K562 (cell line): ENCODE results near the gene ZDHHC12. TPM values are rescaled to one million over a fixed set of nuclear protein-coding genes. Genes with fewer than 3 reads are reported as not detected.

ENCODE experiments used
- ATAC-seq: fragments of 200-7000 bp; cut with Tn5 transposase; 3 replicates; pipeline ENCODE4 v1.9.1; 2020; ENCODE audit warnings: moderate library complexity
- BruUV-seq: library from RNA; stranded (reverse); fragments of 400-500 nt; replicated peaks from 2 replicates; lab custom pipeline; 2021; lab: Mats Ljungman, UMichigan
- CTCF ChIA-PET: fragments of 300-600 bp; formaldehyde crosslinking; extraction: SDS; loops from one replicate; lab custom pipeline; 2021; ENCODE audit warnings: low intra/inter-chr PET ratio; lab: Yijun Ruan, JAX
- POLR2A ChIA-PET: fragments of 300-600, 350-650 bp; sonication (Branson Sonifier 250); formaldehyde crosslinking; extraction: SDS; loops from one replicate; lab custom pipeline; 2021; ENCODE audit warnings: antibody characterized with exemption, inconsistent platforms; lab: Yijun Ruan, JAX
- DNase-seq, 4 experiments: peaks; one replicate each; pipeline versions ENCODE4 v3.0.0 to v3.0.0-alpha.2; 2011 to 2018; ENCODE audit warnings: low spot score in 3 of 4, mixed read lengths in 3 of 4; ENCODE audit errors: extremely low read depth in 1 of 4
- FAIRE-seq: peaks from 2 replicates; lab custom pipeline; 2011; peaks lifted over from hg19 to GRCh38; lab: Jason Lieb, UNC
- H2AFZ ChIP-seq: 2 replicates; pipeline ENCODE4 v1.6.0; 2011; ENCODE audit warnings: low read depth, low read length, control low read depth, inconsistent platforms
- H3K27ac ChIP-seq: fragments of 200-600 bp; 3 replicates; pipeline ENCODE4 v1.8.0; 2011; ENCODE audit warnings: low read depth, mild to moderate bottlenecking, control low read depth, inconsistent platforms, low read length, moderate library complexity, mixed read lengths; ENCODE audit errors: extremely low read depth
- H3K27me3 ChIP-seq, 2 experiments: fragments of 300-600 bp in 1 of 2; 2 replicates in 1 of 2; 3 replicates in 1 of 2; pipeline versions ENCODE4 v1.6.0 to v1.8.0; 2011; ENCODE audit warnings: inconsistent platforms in 2 of 2, low read length in 2 of 2, mild to moderate bottlenecking in 1 of 2, mixed read lengths in 1 of 2, moderate library complexity in 1 of 2; ENCODE audit not compliant: control insufficient read depth in 2 of 2, insufficient read depth in 2 of 2
- H3K36me3 ChIP-seq: fragments of 300-600 bp; 3 replicates; pipeline ENCODE4 v1.8.0; 2011; ENCODE audit warnings: mild to moderate bottlenecking, low read length, inconsistent platforms; ENCODE audit not compliant: control insufficient read depth, insufficient read depth
- H3K4me1 ChIP-seq, 2 experiments: fragments of 200-600 bp in 1 of 2; replicated peaks in 1 of 2; 2 replicates in 1 of 2; 3 replicates in 1 of 2; pipeline versions ENCODE4 v1.5.1 to v1.8.0; 2011; ENCODE audit warnings: inconsistent platforms in 2 of 2, low read length in 2 of 2, mild to moderate bottlenecking in 1 of 2, mixed read lengths in 1 of 2, moderate library complexity in 1 of 2; ENCODE audit not compliant: control insufficient read depth in 2 of 2, insufficient read depth in 2 of 2
- H3K4me2 ChIP-seq: 2 replicates; pipeline ENCODE4 v1.6.1; 2011; ENCODE audit warnings: low read length, control low read depth, inconsistent platforms, mixed read lengths; ENCODE audit not compliant: insufficient read depth
- H3K4me3 ChIP-seq: fragments of 200-600 bp; sonication (generic), shearing (Covaris generic); 2 replicates; pipeline ENCODE4 v1.5.1; 2016; ENCODE audit warnings: control low read depth, inconsistent platforms
- H3K79me2 ChIP-seq: fragments of 200-600 bp; 3 replicates; pipeline ENCODE4 v1.8.0; 2011; ENCODE audit warnings: low read length, inconsistent platforms; ENCODE audit not compliant: control insufficient read depth, insufficient read depth
- H3K9ac ChIP-seq, 2 experiments: 2 replicates each; pipeline versions ENCODE4 v1.6.0 to v1.6.1; 2011; ENCODE audit warnings: low read depth in 2 of 2, low read length in 2 of 2, control low read depth in 1 of 2, inconsistent platforms in 1 of 2, mild to moderate bottlenecking in 1 of 2, mixed read lengths in 1 of 2; ENCODE audit not compliant: insufficient read depth in 1 of 2
- H3K9me1 ChIP-seq: one replicate; pipeline ENCODE4 v1.6.0; 2011; ENCODE audit warnings: inconsistent platforms, mild to moderate bottlenecking, low read length, moderate library complexity; ENCODE audit not compliant: control insufficient read depth, insufficient read depth
- H3K9me3 ChIP-seq: replicated peaks from 2 replicates; pipeline ENCODE4 v1.5.1; 2011; ENCODE audit warnings: low read depth, low read length, inconsistent platforms; ENCODE audit not compliant: control insufficient read depth, insufficient read depth
- H4K20me1 ChIP-seq: replicated peaks from 2 replicates; pipeline ENCODE4 v1.6.1; 2011; ENCODE audit warnings: low read length, inconsistent platforms, mixed read lengths; ENCODE audit not compliant: control insufficient read depth, insufficient read depth
- ATF7 ChIP-seq: fragments of 450-650 bp; IDR thresholded peaks from 2 replicates; pipeline ENCODE4 v1.7.1; 2014; ENCODE audit warnings: mild to moderate bottlenecking, moderate library complexity
- LCOR ChIP-seq: sonication (generic); formaldehyde crosslinking; IDR thresholded peaks from 2 replicates; pipeline ENCODE4 v1.8.0; 2022; ENCODE audit warnings: mild to moderate bottlenecking, missing genetic modification reagents
- MCM2 ChIP-seq: fragments of 450-650 bp; IDR thresholded peaks from 2 replicates; pipeline ENCODE4 v1.6.1; 2017; ENCODE audit warnings: low read depth, mild to moderate bottlenecking
- MEF2D ChIP-seq: conservative IDR thresholded peaks from 2 replicates; pipeline ENCODE4 v1.6.1; 2016; ENCODE audit warnings: low read depth, missing genetic modification characterization, missing compliant biosample characterization
- NR2C1 ChIP-seq, 2 experiments: fragments of 450-650 bp; IDR thresholded peaks; 2 replicates each; pipeline ENCODE4 v1.6.1; 2017; ENCODE audit warnings: mild to moderate bottlenecking in 2 of 2, antibody characterized with exemption in 1 of 2, inconsistent platforms in 1 of 2, missing compliant biosample characterization in 1 of 2, missing genetic modification characterization in 1 of 2
- TEAD1 ChIP-seq, 2 experiments: fragments of 450-650 bp in 1 of 2; sonication (generic) in 1 of 2; formaldehyde crosslinking; IDR thresholded peaks; 2 replicates each; pipeline versions ENCODE4 v1.4.0 to v1.8.0; 2020 to 2022; ENCODE audit warnings: mild to moderate bottlenecking in 2 of 2, missing genetic modification reagents in 1 of 2
- TRIM24 ChIP-seq, 2 experiments: fragments of 450-650 bp; IDR thresholded peaks; 2 replicates each; pipeline ENCODE4 v1.6.1; 2016
- XRCC5 ChIP-seq: fragments of 200-400 bp; formaldehyde crosslinking; IDR thresholded peaks from 2 replicates; pipeline ENCODE4 v1.6.1; 2017; ENCODE audit warnings: low read depth, mild to moderate bottlenecking, low read length
- ZKSCAN1 ChIP-seq: fragments of 150-350 bp; IDR thresholded peaks from 2 replicates; pipeline ENCODE4 v1.6.1; 2016; ENCODE audit warnings: low read depth, low read length
- ZNF551 ChIP-seq: fragments of 250-450 bp; sonication (Bioruptor Pico); IDR thresholded peaks from 2 replicates; pipeline ENCODE4 v1.5.0; 2021; ENCODE audit warnings: mild to moderate bottlenecking, moderate library complexity
- ZNF583 ChIP-seq: fragments of 250-450 bp; sonication (Bioruptor Pico); IDR thresholded peaks from 2 replicates; pipeline ENCODE4 v1.4.0; 2020
- ZNF696 ChIP-seq: fragments of 250-450 bp; sonication (Bioruptor Pico); conservative IDR thresholded peaks from 2 replicates; pipeline ENCODE4 v1.4.0; 2020; ENCODE audit warnings: mild to moderate bottlenecking, moderate library complexity
- WGBS: fragments of 100-300 bp; shearing (Covaris generic); methylation state at CpG from one replicate; pipeline ENCODE4 v1.1.6; 2016; ENCODE audit warnings: low coverage, mixed read lengths; ENCODE audit not compliant: insufficient coverage; ENCODE audit errors: missing lambda C conversion rate; 5-methylcytosine and 5-hydroxymethylcytosine counted together
- in situ Hi-C: fragments of 300-500 bp; cut with MboI; formaldehyde crosslinking; loops from 4 replicates; pipeline ENCODE4 v1.15.0; 2018; ENCODE audit warnings: inconsistent platforms, mixed read lengths
- intact Hi-C: fragments of 100-400 bp; cut with micrococcal nuclease; formaldehyde crosslinking; loops from 2 replicates; pipeline ENCODE4 v1.14.2; 2022
- polyA plus RNA-seq, 8 experiments: library from polyadenylated mRNA; depleted of rRNA in 4 of 8; stranded (reverse) in 5 of 8; unstranded in 3 of 8; fragments of >200 nt; fragmentation: Nextera tagmentation in 2 of 8; fragmentation: Illumina TruSeq in 1 of 8; extraction: Ambion mirVana in 2 of 8; extraction: Trizol in 1 of 8; gene quantifications; 2 replicates each; pipeline versions ENCODE4 v1.2.1 to v1.2.3, GENCODE V29; 2011 to 2014; ENCODE audit warnings: inconsistent platforms in 1 of 8, missing spikeins in 1 of 8
- total RNA-seq, 7 experiments: library from RNA; depleted of rRNA in 6 of 7; stranded (reverse); fragments of >200 nt in 6 of 7; fragmentation: Illumina TruSeq in 2 of 7; extraction: Trizol in 2 of 7; gene quantifications; 2 replicates each; pipeline versions ENCODE4 v1.2.1 to v1.2.3, GENCODE V29; 2011 to 2021; ENCODE audit warnings: low replicate concordance in 1 of 7
- TF ChIP-seq, protein P1 (sequence below), 3 experiments: fragments of 200-800 bp in 1 of 3; fragments of 250-450 bp in 1 of 3; fragments of 450-650 bp in 1 of 3; sonication (Bioruptor Pico) in 1 of 3; sonication (Bioruptor generic) in 1 of 3; formaldehyde crosslinking in 1 of 3; IDR thresholded peaks; 2 replicates each; pipeline versions ENCODE4 v1.6.1 to v1.8.0; 2016 to 2022; ENCODE audit warnings: mild to moderate bottlenecking in 2 of 3, missing genetic modification characterization in 2 of 3, missing compliant biosample characterization in 1 of 3, moderate library complexity in 1 of 3
- TF ChIP-seq, protein P2 (sequence below): IDR thresholded peaks from 2 replicates; pipeline ENCODE4 v1.6.1; 2011; ENCODE audit warnings: borderline replicate concordance, low read depth, mild to moderate bottlenecking, moderate library complexity, low read length; ENCODE audit not compliant: insufficient read depth, poor library complexity, severe bottlenecking
- TF ChIP-seq, protein P3 (sequence below): sonication (generic); formaldehyde crosslinking; IDR thresholded peaks from 2 replicates; pipeline ENCODE4 v1.8.0; 2022; ENCODE audit warnings: mild to moderate bottlenecking, missing genetic modification reagents

The ZDHHC12 gene
- total and polyA plus RNA-seq, 9 of the 15 experiments (the other 6 are each of a cell fraction or from before 2014, with no cell fraction given): 0.21 to 38.0 (median 13.8) TPM

DNA sequence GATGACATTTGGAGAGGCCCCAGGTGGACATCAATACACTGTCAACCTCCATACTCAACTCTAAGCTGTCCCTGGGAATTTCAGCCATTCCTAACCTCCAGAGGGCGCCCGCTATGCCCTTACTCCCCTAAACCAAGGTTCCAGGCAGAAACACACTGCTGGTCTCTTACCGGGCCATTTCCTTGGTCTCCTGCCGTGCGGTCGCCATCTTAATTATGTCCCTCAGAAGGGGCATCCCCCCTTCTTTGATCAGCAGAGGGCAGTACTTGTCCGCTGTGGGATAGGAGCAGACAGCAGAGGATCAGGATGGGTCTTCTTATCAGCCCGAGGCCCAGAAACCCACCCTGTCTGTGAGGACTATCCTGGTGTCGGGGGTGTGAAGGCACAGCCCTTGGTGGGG lies 9.3 kb upstream of the ZDHHC12 start:
- Histone ChIP-seq H2AFZ (peak overlapping the region; percentile 90), H3K9me1 (no peaks in the 10 kb centered on the region), H3K36me3 (no peaks in the 10 kb centered on the region; the same call in 2 of the 3 replicates), H3K4me3 (no peak overlapping the region), H3K9me3 (no peaks in the 10 kb centered on the region), H3K9ac (peak overlapping the region; percentile 22 to 65; a peak in 1 of 4 replicates), H3K4me1 (peaks cover 5 to 30% of the 10 kb centered on the region in 2 experiments; a peak in 4 of 5 replicates), H3K27ac (peak overlapping the region; percentile 29), H3K4me2 (peak overlapping the region; percentile 53), H4K20me1 (no peaks in the 10 kb centered on the region), H3K79me2 (no peaks in the 10 kb centered on the region), H3K27me3 (no peaks in the 10 kb centered on the region)
- in situ Hi-C loops: loop anchor here (5.0 kb wide), 1 partner anchor 194 kb away; no protein-coding TSS in a partner anchor
- no TSS peak for BruUV-seq
- DNase-seq (peak; percentile 82 to 95 (median 88)), FAIRE-seq (peak; percentile 99), ATAC-seq (peak; percentile 96)
- WGBS: 9% methylated on average over 9 of the region's 9 CpGs
- ChIA-PET POLR2A (interaction anchor here (0.7 to 1.5 kb wide), 6 partner anchors 9 to 105 kb away, joined by 3 to 6 read pairs (median 3); partner anchors contain the start of gene ZDHHC12), CTCF (interaction anchor here (1.4 to 3.1 kb wide), 2 partner anchors 85 to 194 kb away, joined by 5 to 14 read pairs; partner anchors contain the start of gene ENDOG)
- intact Hi-C loops: loop anchor here (1.0 to 5.0 kb wide), 4 partner anchors 54 to 274 kb away; partner anchors contain the start of genes ENDOG and TBC1D13
- TF ChIP-seq ZKSCAN1: 0 out of 2 replicates have a peak, but pooled peaks have one; percentile 27
- TF ChIP-seq XRCC5: peak; percentile 88
- 0 out of 2 replicates have a peak, but pooled peaks have one; percentile 17 for TF ChIP-seq ZNF583 (CRISPR knock-in tag)
- no peak for TF ChIP-seq ZNF551 (CRISPR knock-in tag)
- TF ChIP-seq, protein P1, sequence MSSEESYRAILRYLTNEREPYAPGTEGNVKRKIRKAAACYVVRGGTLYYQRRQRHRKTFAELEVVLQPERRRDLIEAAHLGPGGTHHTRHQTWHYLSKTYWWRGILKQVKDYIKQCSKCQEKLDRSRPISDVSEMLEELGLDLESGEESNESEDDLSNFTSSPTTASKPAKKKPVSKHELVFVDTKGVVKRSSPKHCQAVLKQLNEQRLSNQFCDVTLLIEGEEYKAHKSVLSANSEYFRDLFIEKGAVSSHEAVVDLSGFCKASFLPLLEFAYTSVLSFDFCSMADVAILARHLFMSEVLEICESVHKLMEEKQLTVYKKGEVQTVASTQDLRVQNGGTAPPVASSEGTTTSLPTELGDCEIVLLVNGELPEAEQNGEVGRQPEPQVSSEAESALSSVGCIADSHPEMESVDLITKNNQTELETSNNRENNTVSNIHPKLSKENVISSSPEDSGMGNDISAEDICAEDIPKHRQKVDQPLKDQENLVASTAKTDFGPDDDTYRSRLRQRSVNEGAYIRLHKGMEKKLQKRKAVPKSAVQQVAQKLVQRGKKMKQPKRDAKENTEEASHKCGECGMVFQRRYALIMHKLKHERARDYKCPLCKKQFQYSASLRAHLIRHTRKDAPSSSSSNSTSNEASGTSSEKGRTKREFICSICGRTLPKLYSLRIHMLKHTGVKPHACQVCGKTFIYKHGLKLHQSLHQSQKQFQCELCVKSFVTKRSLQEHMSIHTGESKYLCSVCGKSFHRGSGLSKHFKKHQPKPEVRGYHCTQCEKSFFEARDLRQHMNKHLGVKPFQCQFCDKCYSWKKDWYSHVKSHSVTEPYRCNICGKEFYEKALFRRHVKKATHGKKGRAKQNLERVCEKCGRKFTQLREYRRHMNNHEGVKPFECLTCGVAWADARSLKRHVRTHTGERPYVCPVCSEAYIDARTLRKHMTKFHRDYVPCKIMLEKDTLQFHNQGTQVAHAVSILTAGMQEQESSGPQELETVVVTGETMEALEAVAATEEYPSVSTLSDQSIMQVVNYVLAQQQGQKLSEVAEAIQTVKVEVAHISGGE (CRISPR knock-in tag; IDR thresholded peaks at IDR 0.05): peak in 2 of 3 experiments; percentile 28 to 82; a peak in 2 of 6 replicates
- peak; percentile 28; the same call in 1 of the 2 replicates for TF ChIP-seq LCOR (CRISPR knock-in tag)
- TF ChIP-seq MCM2: no peak
- TF ChIP-seq TEAD1 (CRISPR knock-in tag; IDR thresholded peaks at IDR 0.05): peak in 1 of 2 experiments; percentile 25; a peak in 1 of 4 replicates
- peak; percentile 53; the same call in 1 of the 2 replicates for TF ChIP-seq ATF7
- no peak for TF ChIP-seq TRIM24 (IDR thresholded peaks at IDR 0.05)
- TF ChIP-seq, protein P2, sequence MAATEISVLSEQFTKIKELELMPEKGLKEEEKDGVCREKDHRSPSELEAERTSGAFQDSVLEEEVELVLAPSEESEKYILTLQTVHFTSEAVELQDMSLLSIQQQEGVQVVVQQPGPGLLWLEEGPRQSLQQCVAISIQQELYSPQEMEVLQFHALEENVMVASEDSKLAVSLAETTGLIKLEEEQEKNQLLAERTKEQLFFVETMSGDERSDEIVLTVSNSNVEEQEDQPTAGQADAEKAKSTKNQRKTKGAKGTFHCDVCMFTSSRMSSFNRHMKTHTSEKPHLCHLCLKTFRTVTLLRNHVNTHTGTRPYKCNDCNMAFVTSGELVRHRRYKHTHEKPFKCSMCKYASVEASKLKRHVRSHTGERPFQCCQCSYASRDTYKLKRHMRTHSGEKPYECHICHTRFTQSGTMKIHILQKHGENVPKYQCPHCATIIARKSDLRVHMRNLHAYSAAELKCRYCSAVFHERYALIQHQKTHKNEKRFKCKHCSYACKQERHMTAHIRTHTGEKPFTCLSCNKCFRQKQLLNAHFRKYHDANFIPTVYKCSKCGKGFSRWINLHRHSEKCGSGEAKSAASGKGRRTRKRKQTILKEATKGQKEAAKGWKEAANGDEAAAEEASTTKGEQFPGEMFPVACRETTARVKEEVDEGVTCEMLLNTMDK: peak; percentile 27
- no peak for TF ChIP-seq NR2C1 (IDR thresholded peaks at IDR 0.05)
- 0 out of 2 replicates have a peak, but pooled peaks have one; percentile 35 for TF ChIP-seq NR2C1 (tag; IDR thresholded peaks at IDR 0.05)
- TF ChIP-seq ZNF696 (CRISPR knock-in tag): no peak
- TF ChIP-seq, protein P3, sequence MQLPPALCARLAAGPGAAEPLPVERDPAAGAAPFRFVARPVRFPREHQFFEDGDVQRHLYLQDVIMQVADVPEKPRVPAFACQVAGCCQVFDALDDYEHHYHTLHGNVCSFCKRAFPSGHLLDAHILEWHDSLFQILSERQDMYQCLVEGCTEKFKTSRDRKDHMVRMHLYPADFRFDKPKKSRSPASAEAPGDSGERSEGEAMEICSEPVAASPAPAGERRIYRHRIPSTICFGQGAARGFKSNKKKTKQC (CRISPR knock-in tag): 0 out of 2 replicates have a peak, but pooled peaks have one; percentile 33
- 0 out of 2 replicates have a peak, but pooled peaks have one; percentile 25 for TF ChIP-seq MEF2D (tag)
